GM12875 (cell line): ENCODE data around the gene YPEL1.
"Not testable (repeated sequence)": the region's sequence is repeated elsewhere in the genome, so short reads cannot be mapped to it uniquely, and the experiment has no call there.

Experiments
- H3K4me3 ChIP-seq: one replicate; pipeline ENCODE4 v1.5.1; 2011; ENCODE audit warnings: low read depth, low read length, control low read depth
- CTCF ChIP-seq: IDR thresholded peaks from 2 replicates; pipeline ENCODE4 v1.5.1; 2011; ENCODE audit warnings: low read depth, mild to moderate bottlenecking, control low read depth, inconsistent platforms, low read length, moderate library complexity, borderline replicate concordance; ENCODE audit not compliant: insufficient read depth

YPEL1 gene

DNA sequence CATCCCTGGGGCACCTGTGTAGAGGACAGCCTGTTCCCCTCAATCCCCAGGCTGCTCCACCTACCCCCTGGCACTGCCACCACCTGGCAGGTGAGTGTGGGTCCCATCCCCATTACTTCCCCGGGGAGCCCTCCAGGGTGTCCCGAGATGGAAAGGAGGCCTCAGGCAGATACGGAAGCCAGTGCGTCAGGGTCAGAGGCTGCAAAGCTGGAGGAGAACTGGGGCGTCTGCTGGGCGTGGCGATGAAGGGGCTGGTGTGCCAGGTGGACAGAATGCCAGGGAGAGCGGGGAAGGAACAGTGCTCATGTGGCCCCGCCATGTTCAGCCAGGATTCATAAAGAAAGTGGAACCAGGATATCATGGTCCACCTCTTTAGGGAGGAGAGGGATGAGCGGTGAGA, 7.8 kb downstream of the YPEL1 start:
- H3K4me3 ChIP-seq, result no peak overlapping the region
- no peak for TF ChIP-seq CTCF

GRCh38 chr22:21727159-21727558, 8.4 kb downstream of the YPEL1 start:
- TF ChIP-seq CTCF, result no peak
- no peak overlapping the region for H3K4me3 ChIP-seq

DNA sequence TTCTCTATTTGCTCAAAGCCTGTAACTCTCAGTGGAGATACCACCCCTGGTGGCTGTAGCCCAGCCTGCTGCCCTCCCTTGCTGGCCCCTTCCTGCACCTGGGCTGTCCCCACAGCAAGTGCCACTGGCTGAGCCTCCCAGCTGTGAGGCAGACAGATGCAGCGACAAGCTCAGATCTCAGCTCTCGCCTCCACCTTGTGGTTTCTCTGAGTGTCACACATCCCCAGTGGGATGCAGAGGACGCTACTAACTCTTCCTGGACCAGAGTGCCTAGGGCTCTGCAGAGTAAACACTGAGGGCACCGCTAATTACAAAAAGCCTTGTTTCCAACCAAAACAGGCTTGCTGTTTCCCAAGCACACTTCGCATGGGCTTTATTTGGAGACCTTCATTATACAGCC, 8.9 kb downstream of the YPEL1 start:
- TF ChIP-seq CTCF, result peak; percentile 73
- no peak overlapping the region for H3K4me3 ChIP-seq

- H3K4me3 ChIP-seq, result no peak overlapping the region
- TF ChIP-seq CTCF, result no peak
These were observed 9.5 kb downstream of the YPEL1 start for GRCh38 chr22:21725956-21726649.

GRCh38 chr22:21724496-21724895, 11.1 kb downstream of the YPEL1 start:
- not testable (repeated sequence) for H3K4me3 ChIP-seq

- not testable (repeated sequence) for H3K4me3 ChIP-seq
These were observed 14.3 kb downstream of the YPEL1 start for GRCh38 chr22:21721195-21721852.

DNA sequence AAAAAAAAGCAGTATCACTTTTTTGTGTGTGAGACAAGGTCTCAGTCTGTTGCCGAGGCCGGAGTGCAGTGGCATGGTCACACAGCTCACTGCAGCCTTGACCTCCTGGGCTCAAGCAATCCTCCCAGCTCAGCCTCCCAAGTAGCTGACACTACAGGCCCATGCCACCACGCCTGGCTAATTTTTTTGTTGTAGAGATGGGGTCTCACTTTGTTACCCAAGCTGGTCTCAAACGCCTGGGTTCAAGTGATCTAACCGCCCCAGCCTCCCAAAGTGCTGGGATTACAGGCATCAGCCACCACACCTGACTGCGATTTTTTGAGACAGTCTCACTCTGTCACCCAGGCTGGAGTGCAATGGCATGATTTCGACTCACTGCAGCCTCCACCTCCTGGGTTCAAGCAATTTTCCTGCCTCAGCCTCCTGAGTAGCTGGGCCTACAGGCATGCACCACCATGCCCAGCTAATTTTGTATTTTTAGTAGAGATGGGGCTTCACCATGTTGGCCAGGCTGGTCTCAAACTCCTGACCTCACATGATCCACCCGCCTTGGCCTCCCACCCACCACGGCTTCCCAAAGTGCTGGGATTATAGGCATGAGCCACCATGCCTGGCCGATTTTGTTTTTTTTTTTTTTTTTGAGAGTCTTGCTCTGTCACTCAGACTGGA, 15.3 kb downstream of the YPEL1 start:
- H3K4me3 ChIP-seq, result not testable (repeated sequence)

DNA sequence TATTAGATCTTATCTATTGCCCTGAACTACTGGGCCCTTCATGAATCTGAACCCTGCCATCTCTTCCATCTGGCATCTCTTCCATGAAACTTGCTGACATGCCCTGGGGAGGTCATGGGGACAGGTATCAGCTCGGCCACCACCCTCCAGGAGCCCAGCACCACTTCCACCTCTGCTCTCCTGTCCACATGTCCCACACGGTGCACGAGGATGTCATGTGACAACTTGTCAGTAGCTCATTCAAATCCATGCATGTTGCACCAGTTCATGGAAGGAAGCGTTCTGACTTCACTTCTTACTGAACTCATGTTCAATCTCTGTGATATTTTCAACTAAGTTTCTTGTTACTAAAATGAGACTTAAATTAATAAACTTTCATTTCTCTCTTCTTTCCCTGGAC, 16.6 kb downstream of the YPEL1 start:
- no peak for TF ChIP-seq CTCF
- H3K4me3 ChIP-seq, result no peak overlapping the region
